G401 (cell line): ENCODE data around the gene SKI. TPM values are rescaled to one million over a fixed set of nuclear protein-coding genes. Genes with fewer than 3 reads are reported as not detected.

Experiments
- DNase-seq: peaks from one replicate; pipeline ENCODE4 v3.0.0-alpha.2; 2015; ENCODE audit warnings: low spot score
- in situ Hi-C: cut with HindIII; loops from 2 replicates; pipeline ENCODE4 v1.10.0; 2016; ENCODE audit warnings: low sequenced_read_pairs, mixed read lengths
- total RNA-seq: library from RNA; depleted of rRNA; stranded (reverse); fragments of >200 nt; shearing (Covaris generic); gene quantifications from 2 replicates; pipeline ENCODE4 v1.2.3, GENCODE V29; 2014

The SKI gene
- total RNA-seq, 1 experiment from 2014 or later, result 15.2 TPM

DNA sequence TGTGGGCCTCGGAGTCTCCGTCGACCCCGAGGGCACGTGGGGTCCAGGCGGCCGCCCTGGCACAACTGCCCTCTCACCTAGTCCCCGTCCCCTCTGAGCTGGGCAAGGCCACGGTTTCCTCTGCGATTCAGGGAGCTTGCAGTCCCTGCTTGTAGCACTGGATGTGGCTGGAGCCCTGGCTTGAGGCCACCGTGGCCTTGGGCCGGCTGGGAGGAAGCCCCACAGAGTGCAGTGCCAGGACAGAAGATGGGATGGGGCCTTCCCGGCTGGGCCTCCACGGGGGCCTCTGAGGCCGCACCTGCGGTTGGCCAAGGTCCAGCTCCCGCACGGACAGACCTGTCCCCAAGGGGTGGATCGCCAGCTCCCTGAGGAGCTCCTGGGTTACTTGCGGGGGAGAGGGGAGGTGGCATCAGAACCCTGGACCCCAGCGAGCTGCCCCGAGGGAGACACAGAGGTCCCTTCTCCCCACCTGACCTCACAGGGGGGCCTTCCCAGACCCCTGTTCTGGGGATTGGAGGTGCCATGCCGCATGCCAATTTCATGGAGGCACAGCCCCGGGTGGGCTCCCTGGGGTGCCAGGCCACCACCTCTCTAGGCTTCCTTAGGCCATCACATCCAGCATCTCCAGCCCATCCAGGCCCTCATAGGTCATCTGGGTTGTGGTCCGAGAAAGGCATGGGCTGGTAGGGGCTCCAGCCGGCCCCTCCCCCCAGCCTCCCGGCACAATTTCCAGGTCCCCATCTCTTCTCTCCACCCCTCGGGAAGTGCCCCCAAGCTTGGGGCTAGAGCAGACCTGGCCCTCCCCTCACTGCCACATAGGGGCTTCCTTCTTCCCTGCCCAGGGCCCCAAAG is 82.4 kb downstream of the SKI start:
- in situ Hi-C loops, result no loop called here
- peak; percentile 82 for DNase-seq

DNA sequence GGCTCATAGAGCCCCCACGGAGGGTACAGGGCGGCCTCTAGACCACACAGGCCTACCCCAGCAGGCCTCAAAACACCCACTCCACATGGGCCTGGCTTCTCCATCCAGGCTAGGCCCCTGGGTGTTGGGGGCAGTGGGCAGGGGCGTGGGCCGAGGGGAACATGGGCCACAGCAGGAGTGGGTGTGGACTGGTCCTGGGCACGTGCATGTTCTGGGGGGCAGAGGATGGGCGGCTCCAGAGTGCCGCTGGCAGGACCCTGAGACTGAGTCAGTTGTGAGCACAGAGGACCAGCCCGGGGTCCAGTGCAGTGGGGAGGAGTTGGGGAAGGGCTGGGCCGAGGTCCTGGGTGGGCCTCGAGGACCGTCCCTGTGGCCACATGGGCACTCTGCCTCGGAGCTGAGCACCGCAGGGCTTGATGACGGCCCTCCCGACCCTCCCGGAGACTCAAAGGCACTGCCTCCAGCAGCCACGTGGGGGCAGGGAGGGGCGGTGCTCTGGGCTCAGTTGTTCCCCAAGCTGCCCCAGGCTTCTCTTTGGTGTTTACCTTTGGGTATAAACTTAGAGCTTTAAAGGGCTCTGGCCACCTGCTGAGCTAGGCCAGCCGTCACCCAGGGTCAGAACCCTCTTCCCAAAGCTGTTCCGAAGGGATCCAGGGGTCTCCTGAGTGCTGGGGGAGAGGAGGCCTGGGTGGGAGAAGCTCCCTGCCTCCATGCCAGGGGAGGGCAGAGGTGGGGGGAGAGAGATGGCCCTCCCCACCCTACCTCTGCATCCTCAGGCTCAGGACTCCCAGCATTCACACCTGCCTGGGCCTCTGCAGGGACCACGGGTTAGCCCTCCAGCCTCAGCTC is 83.3 kb downstream of the SKI start:
- in situ Hi-C loops, result no loop called here

DNA sequence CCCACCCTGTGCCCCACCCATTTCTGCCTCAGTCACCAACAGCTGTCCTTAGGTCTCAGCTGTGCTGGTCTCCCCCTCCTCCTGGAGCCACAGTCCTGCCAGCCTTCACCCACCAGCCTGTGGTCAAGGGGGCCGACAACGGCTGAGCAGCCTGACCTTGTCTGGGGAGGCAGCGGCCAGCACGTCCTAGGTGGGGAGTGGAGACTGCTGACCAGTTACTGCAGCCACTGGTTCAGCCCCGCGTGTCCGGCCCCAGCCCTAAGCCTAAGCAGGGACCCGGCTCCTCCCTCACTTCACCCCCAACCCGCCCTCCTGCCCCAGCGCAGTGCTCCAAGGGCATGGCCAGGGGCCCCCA is 84.0 kb downstream of the SKI start:
- DNase-seq, result peak; percentile 51
- in situ Hi-C loops, result no loop called here

More for the DNA sequence above, 83.3 kb downstream of the SKI start:
- DNase-seq, result peak; percentile 76

DNA sequence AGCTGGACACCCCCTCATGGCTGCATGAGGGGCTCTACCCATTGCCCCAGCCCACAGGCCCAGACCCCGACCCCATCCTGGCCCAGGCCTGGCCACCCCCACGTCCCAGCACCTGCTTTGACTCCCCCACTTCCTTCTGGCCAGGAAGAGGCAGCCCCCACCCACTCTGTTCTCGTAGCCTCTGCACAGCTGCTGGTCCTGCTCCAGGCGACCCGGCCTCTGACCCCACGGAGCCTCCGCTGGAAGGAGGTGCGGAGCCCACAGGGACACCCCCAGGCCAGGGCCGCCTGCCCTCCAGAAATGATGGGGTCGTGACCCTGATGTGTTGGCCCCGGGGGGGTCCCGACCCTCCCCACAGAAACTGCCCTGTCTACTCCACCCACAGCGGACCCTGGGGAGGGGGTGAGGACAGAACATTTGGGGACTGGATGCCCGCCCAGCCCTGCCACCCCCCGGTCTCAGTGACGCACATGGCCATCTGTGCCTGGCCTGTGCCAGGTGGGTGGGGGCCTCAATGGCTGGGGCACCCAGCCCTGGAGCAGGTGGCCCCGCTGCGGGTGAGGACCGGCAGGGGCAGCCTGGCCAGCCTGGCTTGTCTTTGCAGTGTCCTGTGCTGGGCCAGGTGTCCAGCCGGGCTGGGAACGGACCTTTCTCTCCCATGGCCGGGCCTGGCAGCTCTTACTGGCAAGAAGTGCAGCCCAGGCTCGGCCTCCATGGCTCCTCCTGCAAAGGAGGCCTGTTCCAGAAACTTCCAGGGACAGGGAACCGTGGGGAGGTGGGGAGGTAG is 84.6 kb downstream of the SKI start:
- in situ Hi-C loops, result no loop called here
- DNase-seq, result peak; percentile 98

DNA sequence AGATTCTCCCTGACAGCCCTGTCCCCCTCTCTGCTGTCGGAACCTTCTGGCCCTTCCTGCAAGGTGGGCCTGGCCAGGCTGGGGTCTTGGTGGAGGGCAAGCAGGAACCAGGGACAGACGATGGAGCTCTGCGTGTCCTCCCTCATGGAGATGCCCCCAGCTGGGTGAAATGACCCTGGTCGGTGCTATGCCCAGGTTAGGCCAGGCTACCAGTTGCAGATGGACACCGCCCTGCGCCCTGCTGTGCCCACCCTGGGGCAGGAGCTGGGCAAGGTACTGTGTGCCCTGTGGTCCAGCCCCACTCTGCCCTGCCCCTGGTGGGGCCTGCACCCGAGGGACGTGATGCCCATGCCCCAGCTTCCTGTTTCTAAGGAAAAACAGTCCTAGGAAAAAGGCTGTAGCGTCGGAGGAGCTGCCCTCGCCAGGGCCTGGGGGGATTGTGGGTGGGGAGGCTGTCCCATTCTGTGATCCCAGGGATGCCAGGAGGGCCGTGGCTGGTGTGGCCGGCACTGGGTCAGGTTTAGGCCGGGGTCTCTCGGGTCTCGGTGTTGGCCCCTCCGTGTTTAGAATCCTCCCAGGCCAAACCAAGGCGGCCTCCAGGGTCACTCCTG is 85.6 kb downstream of the SKI start:
- in situ Hi-C loops, result no loop called here
- peak; percentile 33 for DNase-seq

DNA sequence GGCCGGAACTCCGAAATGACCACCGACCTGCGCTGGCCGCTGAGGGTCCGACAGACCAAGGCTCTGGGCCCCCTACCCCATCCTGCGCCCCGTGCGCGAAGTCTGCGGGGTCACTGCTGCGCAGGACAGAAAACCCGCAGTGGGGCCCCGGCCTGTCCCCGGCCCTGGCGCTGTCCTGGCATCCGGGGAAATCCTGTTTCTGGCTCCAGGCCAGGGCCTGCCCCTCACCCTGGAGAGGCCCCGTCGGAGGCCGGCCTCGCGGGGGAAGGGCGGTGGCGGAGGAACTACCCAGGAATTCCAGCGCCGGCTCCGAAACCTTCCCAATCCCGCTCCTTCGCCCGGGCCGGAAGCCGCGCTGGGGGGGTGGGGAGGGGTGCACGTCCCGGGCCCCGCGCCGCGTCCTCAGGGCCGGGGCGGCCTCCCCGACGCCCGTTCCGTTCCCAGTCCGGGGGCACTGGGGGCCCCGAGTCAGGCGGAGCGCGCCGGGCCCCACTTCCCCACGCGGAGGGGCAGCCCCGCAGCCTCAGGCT is 86.2 kb downstream of the SKI start:
- in situ Hi-C loops, result no loop called here
- DNase-seq, result peak; percentile 24

DNA sequence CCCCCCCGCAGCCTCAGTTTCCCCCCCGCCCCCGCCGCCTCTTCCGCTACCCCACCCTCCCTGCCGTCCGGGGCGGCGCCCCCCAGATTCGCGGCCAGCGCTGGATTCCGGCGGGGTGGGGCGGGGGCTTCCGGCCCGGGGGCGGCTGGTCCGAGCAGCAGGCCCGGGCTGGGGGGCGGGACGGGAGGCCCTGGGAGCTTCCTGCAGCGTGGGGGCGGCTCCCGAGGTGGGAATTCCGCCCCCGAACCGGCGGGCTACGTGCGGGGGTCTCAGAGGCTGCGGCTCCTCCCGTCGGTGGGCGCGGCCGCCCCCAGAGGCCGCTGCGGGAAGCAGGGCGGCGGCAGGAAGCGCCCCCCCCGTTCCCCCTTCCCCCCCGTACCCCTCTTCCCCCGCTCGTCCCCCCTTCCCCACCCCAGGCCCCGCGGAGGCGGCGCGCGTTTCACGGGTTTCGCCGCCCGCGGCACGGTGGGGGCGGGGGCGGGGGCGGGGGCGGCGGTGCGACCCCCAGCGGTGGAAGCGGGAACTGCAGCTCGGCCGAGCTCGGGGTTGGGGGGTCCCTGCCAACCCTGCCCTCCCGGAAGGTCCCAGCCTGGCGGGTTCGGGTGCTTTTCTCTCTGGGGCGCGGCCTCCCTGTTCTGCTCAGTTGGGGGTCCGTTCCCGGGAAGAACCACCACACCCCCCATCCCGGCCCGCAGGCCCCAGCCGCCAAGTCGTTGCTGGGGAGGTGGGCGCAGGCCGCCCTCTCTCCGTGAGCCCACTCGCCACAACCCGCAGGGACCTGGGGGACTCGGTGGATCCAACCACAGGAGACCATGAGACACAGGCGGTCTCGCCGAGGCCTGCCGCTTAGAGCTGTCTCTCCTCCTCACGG is 86.9 kb downstream of the SKI start:
- DNase-seq, result no peak
- in situ Hi-C loops, result no loop called here

DNA sequence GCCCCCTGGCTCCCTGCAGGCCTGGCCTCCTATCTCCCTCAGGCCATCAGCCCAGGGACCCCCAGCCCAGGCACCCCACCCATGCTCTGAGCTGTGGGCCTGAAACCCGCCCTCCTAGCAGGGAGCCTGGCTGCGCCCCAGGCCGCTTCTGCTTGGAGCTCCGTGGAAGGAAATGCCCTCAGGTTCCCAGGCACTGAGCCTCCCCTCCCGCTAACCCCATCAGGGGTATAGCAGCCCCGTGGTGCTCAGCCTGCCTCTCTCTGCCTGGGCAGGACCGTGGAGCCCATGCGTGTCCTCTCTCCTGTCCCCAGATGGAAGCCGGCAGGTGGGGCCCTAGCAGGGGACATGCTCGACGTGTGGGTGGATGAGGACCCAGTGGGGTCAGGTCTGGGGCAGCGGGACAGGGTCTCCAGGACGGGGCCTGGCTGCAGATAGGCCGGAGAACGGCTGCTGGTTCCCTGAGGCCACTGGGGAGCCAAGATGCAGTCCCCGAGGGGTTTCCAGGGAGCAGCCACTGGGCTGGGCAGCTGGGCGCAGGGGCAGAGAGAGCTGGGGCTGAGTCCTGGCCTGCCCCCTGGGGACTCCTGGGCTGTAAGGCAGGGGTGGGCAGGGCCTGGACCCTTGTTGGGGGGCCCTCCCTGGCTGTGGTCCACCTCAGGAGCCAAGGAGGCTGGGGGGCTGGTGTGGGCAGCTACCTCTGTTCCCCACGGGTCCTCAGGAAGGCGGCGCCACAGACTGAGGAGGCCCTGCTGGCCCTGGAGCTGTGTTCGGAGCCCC is 87.7 kb downstream of the SKI start:
- in situ Hi-C loops, result no loop called here
- DNase-seq, result no peak

DNA sequence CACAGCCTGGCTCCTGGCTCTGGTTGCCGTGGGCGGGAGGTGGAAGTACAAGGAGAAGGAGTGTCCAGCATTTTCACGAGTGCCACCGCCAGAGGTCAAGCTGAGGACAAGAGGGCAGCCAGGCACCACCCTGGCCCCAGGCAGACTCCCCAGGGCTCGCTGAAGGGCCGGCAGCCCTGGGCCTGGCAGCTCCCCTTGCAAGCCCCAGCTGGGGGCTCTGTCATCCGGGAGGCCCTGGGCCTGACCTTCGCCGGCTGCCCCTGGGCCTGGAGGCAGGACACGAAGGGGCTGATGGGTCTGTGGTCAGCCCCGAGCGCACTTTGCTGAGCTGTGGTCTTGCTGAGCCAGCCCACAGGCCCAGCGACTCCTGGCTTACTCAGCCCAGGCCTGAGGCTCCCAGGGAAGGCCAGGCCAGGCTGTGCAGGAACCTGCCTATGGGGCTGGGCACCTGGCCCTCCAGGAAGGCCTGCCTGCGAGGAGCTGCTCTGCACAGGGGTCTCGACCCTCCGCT is 88.4 kb downstream of the SKI start:
- in situ Hi-C loops, result no loop called here
- DNase-seq, result peak; percentile 28

DNA sequence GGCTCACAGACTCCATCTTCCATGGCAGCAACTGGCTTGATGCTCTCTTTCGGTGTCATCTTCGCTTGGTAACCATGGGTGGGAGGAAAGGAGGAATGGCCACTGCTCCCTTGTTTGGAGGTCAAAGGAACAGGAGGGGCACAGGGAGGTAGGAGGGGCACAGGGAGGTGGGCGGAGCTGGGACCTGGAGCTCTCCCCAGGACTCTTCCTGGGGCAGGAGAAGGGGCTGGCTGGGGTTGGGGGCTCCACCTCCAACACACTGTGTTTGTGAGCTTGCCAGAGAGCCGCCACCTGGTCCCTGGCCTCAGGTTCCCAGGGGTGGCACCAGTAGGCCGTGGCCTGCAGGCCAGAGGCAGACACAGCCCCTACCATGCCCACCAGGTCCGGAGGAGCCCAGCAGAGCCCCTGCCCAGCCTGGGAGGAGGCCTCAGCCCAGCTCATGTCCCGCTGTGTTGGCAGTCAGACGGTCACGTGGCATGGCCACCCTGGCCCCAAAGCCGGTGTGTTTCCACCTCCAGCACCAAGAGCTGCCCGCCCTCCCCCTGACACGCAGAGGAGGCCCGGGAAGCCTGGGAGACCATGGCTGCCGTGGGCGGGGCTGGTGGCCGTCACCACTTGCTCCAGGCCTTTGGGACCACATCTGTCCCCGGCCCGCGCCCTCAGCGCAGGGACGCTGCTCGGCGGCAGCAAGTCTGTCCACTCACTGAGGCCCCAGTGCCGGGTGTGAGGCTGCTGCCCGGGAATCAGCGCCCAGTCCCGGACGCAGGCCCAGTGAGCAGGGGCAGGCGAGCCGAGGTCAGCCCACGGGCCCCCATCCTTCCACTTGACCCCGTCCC is 89.3 kb downstream of the SKI start:
- in situ Hi-C loops, result no loop called here
- DNase-seq, result no peak

DNA sequence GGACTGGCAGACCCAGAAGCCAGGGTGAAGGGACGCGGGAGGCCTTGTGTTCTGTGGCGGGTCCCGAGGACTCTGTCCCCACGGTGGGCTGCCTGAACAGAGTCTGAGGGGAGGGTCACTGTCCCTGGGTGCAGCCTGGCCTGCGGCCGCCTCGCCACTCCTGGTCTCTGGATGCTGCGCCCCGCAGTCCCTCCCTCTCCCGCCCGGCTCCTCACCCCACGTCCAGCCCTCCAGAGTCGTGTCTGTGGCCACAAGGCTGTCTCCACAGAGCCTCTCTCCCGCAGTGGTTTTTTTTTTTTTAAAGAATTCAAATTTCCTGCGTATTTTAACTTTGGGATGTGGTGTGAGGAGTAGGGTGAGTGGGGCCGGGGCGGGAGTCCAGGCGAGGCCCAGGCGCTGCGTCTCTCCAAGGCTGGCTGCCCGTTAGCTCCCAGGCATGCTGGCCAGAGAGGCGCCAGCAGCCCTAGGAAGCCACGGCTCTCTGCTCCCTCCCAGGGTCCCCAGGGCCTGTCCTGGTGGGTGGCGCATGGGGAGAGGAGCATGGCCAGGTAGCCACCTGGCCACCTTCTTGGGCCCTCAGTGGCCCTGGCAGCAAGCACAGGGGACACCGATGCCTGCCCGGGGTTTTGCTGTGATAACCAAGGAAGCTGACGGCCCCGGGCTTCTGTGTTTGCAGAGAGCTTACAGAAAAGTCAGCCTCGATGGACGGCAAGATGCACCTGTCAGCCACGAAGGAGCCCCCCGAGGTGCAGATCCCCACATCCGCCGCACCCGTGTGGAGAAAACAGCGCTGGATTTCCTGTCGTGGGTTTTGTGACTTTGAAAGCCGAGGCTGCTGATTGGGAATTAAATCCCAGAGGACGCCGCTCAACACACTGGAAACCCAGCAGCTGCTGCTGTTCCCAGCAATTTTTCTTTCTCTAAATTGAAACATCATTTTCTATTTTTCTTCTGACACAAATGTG is 90.5 kb downstream of the SKI start:
- in situ Hi-C loops, result no loop called here
- peak; percentile 37 for DNase-seq

DNA sequence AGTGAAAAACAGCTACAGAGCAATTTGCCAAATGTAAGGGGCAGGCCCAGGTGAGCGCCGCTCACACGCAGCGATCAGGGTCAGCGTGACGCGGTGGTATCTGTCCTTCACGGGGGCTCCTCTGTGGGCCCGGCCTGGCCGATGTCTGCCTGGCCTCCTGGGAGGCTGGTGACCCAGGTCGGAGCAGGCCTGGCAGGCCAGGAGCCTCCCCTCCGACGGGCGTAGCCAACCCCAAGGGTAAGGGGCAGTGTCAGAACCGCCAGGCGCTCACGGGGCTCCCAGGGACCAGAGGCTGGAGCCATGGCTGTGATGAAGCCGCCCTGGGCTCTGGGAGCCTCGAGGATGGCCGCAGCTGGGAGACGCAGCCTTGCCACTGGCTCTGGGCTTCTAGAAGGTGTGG is 91.2 kb downstream of the SKI start:
- no peak for DNase-seq
- in situ Hi-C loops, result no loop called here

DNA sequence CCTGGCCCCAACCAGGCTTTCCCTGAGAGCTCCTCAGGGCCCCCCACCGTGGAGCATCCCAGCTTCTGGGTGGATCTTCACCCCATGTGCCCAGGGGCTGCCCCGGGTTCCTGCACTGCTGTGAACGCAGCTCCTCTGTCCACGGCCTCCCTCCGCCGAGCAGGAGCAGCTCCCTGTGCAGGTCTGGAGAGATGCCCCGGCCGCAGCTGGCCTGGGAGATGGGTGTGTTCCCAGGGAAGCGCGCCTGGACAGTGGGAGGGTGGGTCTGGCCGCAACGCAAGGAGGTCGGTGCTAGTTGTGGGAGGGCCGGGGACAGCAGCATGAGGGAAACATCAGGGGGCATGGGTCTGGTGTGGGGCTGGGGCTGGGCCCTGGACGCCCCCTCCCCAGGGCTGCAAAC is 91.9 kb downstream of the SKI start:
- DNase-seq, result no peak
- in situ Hi-C loops, result no loop called here

DNA sequence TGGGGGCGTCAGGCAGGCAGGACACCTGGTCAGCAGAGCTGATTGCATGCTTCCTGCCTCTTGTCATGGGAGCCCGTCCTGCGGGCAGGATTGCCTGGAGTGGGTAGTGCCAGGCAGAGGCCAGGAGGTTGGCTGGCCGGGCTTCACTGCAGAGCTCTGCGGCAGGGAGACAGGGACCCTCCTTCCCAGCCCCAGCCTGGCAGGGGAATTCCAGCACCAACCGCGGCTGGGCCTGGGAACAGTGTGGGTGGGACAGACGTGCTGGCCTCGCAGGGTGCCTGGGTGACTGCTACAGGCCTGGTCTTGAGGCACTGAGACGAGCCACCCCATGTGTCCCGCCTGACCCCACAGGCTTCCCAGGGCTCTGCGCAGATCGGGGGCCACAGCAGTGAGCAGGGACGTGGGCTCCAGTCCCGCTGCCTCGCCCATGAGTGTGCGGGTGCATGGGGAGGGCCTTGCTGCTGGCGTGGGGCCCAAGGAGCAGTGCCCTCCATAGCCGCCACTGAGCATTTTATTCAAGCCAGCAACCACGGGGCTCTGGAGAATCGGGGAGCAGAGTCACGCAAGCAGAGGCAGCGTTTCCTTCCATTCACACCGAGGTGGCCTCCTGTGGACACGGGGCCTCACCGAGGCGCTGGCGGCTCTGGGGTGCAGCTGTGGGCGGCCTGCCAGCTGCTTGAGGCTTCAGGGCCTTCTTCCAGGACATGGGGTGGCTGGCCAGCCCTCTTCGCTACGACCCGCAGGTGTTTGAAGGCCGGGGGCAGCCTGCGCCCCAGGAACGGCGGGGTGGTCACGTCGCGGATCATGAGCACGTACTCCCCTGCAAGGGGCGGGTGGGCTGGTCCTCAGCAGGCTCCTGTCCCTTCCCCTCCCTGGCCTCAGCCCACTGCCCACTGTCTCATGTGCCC is 92.9 kb downstream of the SKI start:
- in situ Hi-C loops, result no loop called here
- DNase-seq, result peak; percentile 42
